ENCODE data around the gene FREM2.

The FREM2 gene

GRCh38 chr13:38702669-38703068 lies 15.8 kb downstream of the FREM2 start:
- no peak overlapping the region for H2BK120ac ChIP-seq (ENCODE audit: insufficient read depth, low read length, poor library complexity)
- H2AFZ ChIP-seq (ENCODE audit: insufficient read depth, low read length, poor library complexity) = no peak overlapping the region
- no peak overlapping the region for H3K18ac ChIP-seq (ENCODE audit: low read length)
- H3K9ac ChIP-seq (ENCODE audit: low read length) = no peak overlapping the region
- WGBS (ENCODE audit: extremely low coverage, insufficient coverage, insufficient read length) = no CpG with 5 or more reads among the region's 2 CpGs
- no peak overlapping the region for H3K4me2 ChIP-seq (ENCODE audit: low read length)
- DNase-seq = no peak
- no peaks in the 10 kb centered on the region for H3K27me3 ChIP-seq (ENCODE audit: insufficient read depth, low read length)
- H3K27ac ChIP-seq (ENCODE audit: low read depth, low read length) = no peak overlapping the region
- H4K8ac ChIP-seq (ENCODE audit: low read depth, low read length) = no peak overlapping the region
- no peak overlapping the region for H4K12ac ChIP-seq (ENCODE audit: low read depth, low read length)
- no peaks in the 10 kb centered on the region for H3K4me1 ChIP-seq (ENCODE audit: control insufficient read depth in 1 of 2, insufficient read depth in 2 of 2, low read length in 2 of 2)
- H3K36me3 ChIP-seq (ENCODE audit: control insufficient read depth in 1 of 2, insufficient read depth in 2 of 2, low read length in 2 of 2) = peaks cover 0 to 10% of the 10 kb centered on the region in 2 experiments
- H3K79me1 ChIP-seq (ENCODE audit: low read length) = no peaks in the 10 kb centered on the region
- no peak overlapping the region for H3K4ac ChIP-seq (ENCODE audit: low read depth, low read length)
- no peaks in the 10 kb centered on the region for H3K9me3 ChIP-seq (ENCODE audit: insufficient read depth, low read depth, low read length)
- no peak overlapping the region for H2BK12ac ChIP-seq (ENCODE audit: low read length)
- no peak overlapping the region for H3K4me3 ChIP-seq (ENCODE audit: low read depth, low read length)
- no peak overlapping the region for H3K23ac ChIP-seq (ENCODE audit: low read length)
- no peak overlapping the region for H2BK5ac ChIP-seq (ENCODE audit: low read depth, low read length, poor library complexity)
- H3K79me2 ChIP-seq (ENCODE audit: control insufficient read depth, insufficient read depth, low read length, poor library complexity) = no peaks in the 10 kb centered on the region
- H2AK5ac ChIP-seq (ENCODE audit: low read length) = no peak overlapping the region
- no peak overlapping the region for H4K91ac ChIP-seq (ENCODE audit: low read depth, low read length)
- no peak overlapping the region for H3K14ac ChIP-seq (ENCODE audit: low read length)

GRCh38 chr13:38703255-38703654 lies 16.4 kb downstream of the FREM2 start:
- WGBS (ENCODE audit: extremely low coverage, insufficient coverage, insufficient read length) = no CpG with 5 or more reads among the region's 1 CpG
- Histone ChIP-seq H3K79me1 (ENCODE audit: low read length) (no peaks in the 10 kb centered on the region), H3K27ac (ENCODE audit: low read depth, low read length) (no peak overlapping the region), H3K9me3 (ENCODE audit: insufficient read depth, low read depth, low read length) (no peaks in the 10 kb centered on the region), H3K4me3 (ENCODE audit: low read depth, low read length) (no peak overlapping the region), H3K4me2 (ENCODE audit: low read length) (no peak overlapping the region), H4K12ac (ENCODE audit: low read depth, low read length) (no peak overlapping the region), H2BK12ac (ENCODE audit: low read length) (no peak overlapping the region), H3K14ac (ENCODE audit: low read length) (no peak overlapping the region), H2AK5ac (ENCODE audit: low read length) (no peak overlapping the region), H4K8ac (ENCODE audit: low read depth, low read length) (no peak overlapping the region), H3K79me2 (ENCODE audit: control insufficient read depth, insufficient read depth, low read length, poor library complexity) (no peaks in the 10 kb centered on the region), H3K27me3 (ENCODE audit: insufficient read depth, low read length) (no peaks in the 10 kb centered on the region), H3K4ac (ENCODE audit: low read depth, low read length) (no peak overlapping the region), H2AFZ (ENCODE audit: insufficient read depth, low read length, poor library complexity) (no peak overlapping the region), H3K23ac (ENCODE audit: low read length) (no peak overlapping the region), H3K18ac (ENCODE audit: low read length) (no peak overlapping the region), H3K4me1 (ENCODE audit: control insufficient read depth in 1 of 2, insufficient read depth in 2 of 2, low read length in 2 of 2) (no peaks in the 10 kb centered on the region), H4K91ac (ENCODE audit: low read depth, low read length) (no peak overlapping the region), H3K9ac (ENCODE audit: low read length) (no peak overlapping the region), H2BK5ac (ENCODE audit: low read depth, low read length, poor library complexity) (no peak overlapping the region), H2BK120ac (ENCODE audit: insufficient read depth, low read length, poor library complexity) (no peak overlapping the region), H3K36me3 (ENCODE audit: control insufficient read depth in 1 of 2, insufficient read depth in 2 of 2, low read length in 2 of 2) (peaks cover 1 to 8% of the 10 kb centered on the region in 2 experiments)
- no peak for DNase-seq

- Histone ChIP-seq H3K27ac (ENCODE audit: low read depth, low read length) (no peak overlapping the region), H3K79me1 (ENCODE audit: low read length) (no peaks in the 10 kb centered on the region), H3K18ac (ENCODE audit: low read length) (no peak overlapping the region), H3K23ac (ENCODE audit: low read length) (no peak overlapping the region), H3K9ac (ENCODE audit: low read length) (no peak overlapping the region), H3K4ac (ENCODE audit: low read depth, low read length) (no peak overlapping the region), H2AFZ (ENCODE audit: insufficient read depth, low read length, poor library complexity) (no peak overlapping the region), H2AK5ac (ENCODE audit: low read length) (no peak overlapping the region), H3K4me2 (ENCODE audit: low read length) (no peak overlapping the region), H3K4me3 (ENCODE audit: low read depth, low read length) (no peak overlapping the region), H4K12ac (ENCODE audit: low read depth, low read length) (no peak overlapping the region), H4K91ac (ENCODE audit: low read depth, low read length) (no peak overlapping the region), H3K79me2 (ENCODE audit: control insufficient read depth, insufficient read depth, low read length, poor library complexity) (no peaks in the 10 kb centered on the region), H3K27me3 (ENCODE audit: insufficient read depth, low read length) (no peaks in the 10 kb centered on the region), H3K14ac (ENCODE audit: low read length) (no peak overlapping the region), H2BK5ac (ENCODE audit: low read depth, low read length, poor library complexity) (no peak overlapping the region), H3K36me3 (ENCODE audit: control insufficient read depth in 1 of 2, insufficient read depth in 2 of 2, low read length in 2 of 2) (peaks cover 11 to 12% of the 10 kb centered on the region in 2 experiments), H3K4me1 (ENCODE audit: control insufficient read depth in 1 of 2, insufficient read depth in 2 of 2, low read length in 2 of 2) (no peaks in the 10 kb centered on the region), H4K8ac (ENCODE audit: low read depth, low read length) (no peak overlapping the region), H2BK120ac (ENCODE audit: insufficient read depth, low read length, poor library complexity) (no peak overlapping the region), H3K9me3 (ENCODE audit: insufficient read depth, low read depth, low read length) (no peaks in the 10 kb centered on the region), H2BK12ac (ENCODE audit: low read length) (no peak overlapping the region)
- WGBS (ENCODE audit: extremely low coverage, insufficient coverage, insufficient read length) = no CpG with 5 or more reads among the region's 5 CpGs
- no peak for DNase-seq
These were observed 18.5 kb downstream of the FREM2 start for GRCh38 chr13:38705365-38705764.

GRCh38 chr13:38707460-38707859 lies 20.6 kb downstream of the FREM2 start:
- H3K27me3 ChIP-seq (ENCODE audit: insufficient read depth, low read length) = no peaks in the 10 kb centered on the region
- H2BK120ac ChIP-seq (ENCODE audit: insufficient read depth, low read length, poor library complexity) = no peak overlapping the region
- H3K9me3 ChIP-seq (ENCODE audit: insufficient read depth, low read depth, low read length) = no peaks in the 10 kb centered on the region
- H3K4ac ChIP-seq (ENCODE audit: low read depth, low read length) = no peak overlapping the region
- H3K23ac ChIP-seq (ENCODE audit: low read length) = no peak overlapping the region
- no peak overlapping the region for H3K4me3 ChIP-seq (ENCODE audit: low read depth, low read length)
- H3K18ac ChIP-seq (ENCODE audit: low read length) = no peak overlapping the region
- no peak overlapping the region for H3K14ac ChIP-seq (ENCODE audit: low read length)
- no peaks in the 10 kb centered on the region for H3K79me1 ChIP-seq (ENCODE audit: low read length)
- H3K36me3 ChIP-seq (ENCODE audit: control insufficient read depth in 1 of 2, insufficient read depth in 2 of 2, low read length in 2 of 2) = peaks cover 11 to 12% of the 10 kb centered on the region in 2 experiments
- H4K91ac ChIP-seq (ENCODE audit: low read depth, low read length) = no peak overlapping the region
- H3K4me2 ChIP-seq (ENCODE audit: low read length) = no peak overlapping the region
- no peak overlapping the region for H2AK5ac ChIP-seq (ENCODE audit: low read length)
- H2AFZ ChIP-seq (ENCODE audit: insufficient read depth, low read length, poor library complexity) = no peak overlapping the region
- no peak overlapping the region for H3K27ac ChIP-seq (ENCODE audit: low read depth, low read length)
- H3K9ac ChIP-seq (ENCODE audit: low read length) = no peak overlapping the region
- no CpG with 5 or more reads among the region's 3 CpGs for WGBS (ENCODE audit: extremely low coverage, insufficient coverage, insufficient read length)
- H4K12ac ChIP-seq (ENCODE audit: low read depth, low read length) = no peak overlapping the region
- no peaks in the 10 kb centered on the region for H3K79me2 ChIP-seq (ENCODE audit: control insufficient read depth, insufficient read depth, low read length, poor library complexity)
- no peak overlapping the region for H2BK5ac ChIP-seq (ENCODE audit: low read depth, low read length, poor library complexity)
- no peak for DNase-seq
- no peaks in the 10 kb centered on the region for H3K4me1 ChIP-seq (ENCODE audit: control insufficient read depth in 1 of 2, insufficient read depth in 2 of 2, low read length in 2 of 2)
- no peak overlapping the region for H4K8ac ChIP-seq (ENCODE audit: low read depth, low read length)
- no peak overlapping the region for H2BK12ac ChIP-seq (ENCODE audit: low read length)

Data from trophoblast cell (in vitro differentiated cells and primary cell).